Large intestine (tissue), 3 donors: Measurements from ENCODE around the gene MAD1L1. TPM values are rescaled to one million over a fixed set of nuclear protein-coding genes. Genes with fewer than 3 reads are reported as not detected.
"Not testable (repeated sequence)": the region's sequence is repeated elsewhere in the genome, so short reads cannot be mapped to it uniquely, and the experiment has no call there.

Experiments used
- DNase-seq, 2 donors: peaks; one replicate each; pipeline versions ENCODE4 v3.0.0 to v3.0.0-alpha.2; 2013
- H3K27ac ChIP-seq: one replicate; pipeline ENCODE4 v1.5.1; 2013; ENCODE audit warnings: low read length
- H3K27me3 ChIP-seq: 2 replicates; pipeline ENCODE4 v1.6.1; 2013; ENCODE audit warnings: low read length; ENCODE audit not compliant: control insufficient read depth, insufficient read depth
- H3K36me3 ChIP-seq: 2 replicates; pipeline ENCODE4 v1.6.1; 2013; ENCODE audit warnings: low read length; ENCODE audit not compliant: control insufficient read depth, insufficient read depth
- H3K4me1 ChIP-seq: one replicate; pipeline ENCODE4 v1.6.1; 2013; ENCODE audit warnings: low read length; ENCODE audit not compliant: control insufficient read depth, insufficient read depth
- H3K4me3 ChIP-seq: one replicate; pipeline ENCODE4 v1.5.1; 2013; ENCODE audit warnings: low read length
- H3K9me3 ChIP-seq: one replicate; pipeline ENCODE4 v1.6.1; 2013; ENCODE audit warnings: mild to moderate bottlenecking, low read depth, low read length, moderate library complexity; ENCODE audit not compliant: control insufficient read depth
- WGBS: methylation state at CpG from one replicate; pipeline ENCODE4 v1.1.5; 2013; ENCODE audit warnings: low lambda C conversion rate; ENCODE audit not compliant: insufficient coverage; 5-methylcytosine and 5-hydroxymethylcytosine counted together
- polyA plus RNA-seq: library from polyadenylated mRNA; unstranded; fragments of 120-200 nt; gene quantifications from one replicate; pipeline ENCODE4 v1.2.1, GENCODE V29; 2013

MAD1L1 gene
- polyA plus RNA-seq, 1 donor, result 15.1 TPM

DNA sequence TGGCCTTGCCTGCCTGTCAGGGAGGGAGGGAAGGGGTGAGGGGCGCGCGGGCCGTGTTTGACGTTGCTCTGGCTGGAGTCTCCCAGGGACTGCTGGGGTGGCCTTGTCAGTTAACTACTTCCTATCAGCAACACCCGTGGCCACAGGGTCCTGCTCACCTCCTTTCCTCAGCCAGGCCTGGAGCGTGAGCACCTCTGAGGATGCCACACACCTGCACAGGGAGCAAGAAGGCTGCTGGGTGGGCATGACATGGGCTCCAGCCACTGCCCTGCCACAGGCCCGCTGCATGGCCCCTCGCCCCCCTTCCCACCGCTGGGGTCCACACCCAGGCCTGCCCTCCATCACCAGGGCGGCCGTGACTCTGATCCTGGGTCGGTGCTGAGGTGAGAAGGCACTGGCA, 350.3 kb downstream of the MAD1L1 start:
- Histone ChIP-seq H3K36me3 (peaks cover 4% of the 10 kb centered on the region), H3K4me3 (no peak overlapping the region), H3K27me3 (no peaks in the 10 kb centered on the region), H3K9me3 (peaks cover 7% of the 10 kb centered on the region), H3K4me1 (no peaks in the 10 kb centered on the region), H3K27ac (no peak overlapping the region)
- no CpG with 5 or more reads among the region's 13 CpGs for WGBS
- DNase-seq, result no peak

DNA sequence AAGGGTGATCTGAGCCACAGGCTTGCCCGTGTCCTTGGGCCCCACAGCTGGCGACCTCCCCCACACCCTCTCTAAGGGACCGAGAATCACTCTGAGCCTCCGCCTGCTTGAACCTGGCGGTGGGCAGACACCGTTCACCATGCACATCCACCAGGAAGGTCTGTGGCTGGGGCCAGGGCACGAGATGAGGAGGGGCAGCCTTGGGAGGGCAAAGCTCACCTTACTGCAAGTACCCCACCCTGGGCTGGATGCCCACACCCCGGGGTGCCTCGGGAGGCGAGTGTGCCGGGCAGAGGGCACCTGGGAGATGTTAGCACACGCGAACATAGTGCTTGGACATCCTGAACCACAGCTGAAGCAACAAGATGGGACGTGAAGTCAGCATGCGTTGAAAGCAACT, 350.8 kb downstream of the MAD1L1 start:
- H3K4me3 ChIP-seq, result no peak overlapping the region
- no CpG with 5 or more reads among the region's 15 CpGs for WGBS
- H3K9me3 ChIP-seq, result peaks cover 7% of the 10 kb centered on the region
- H3K27ac ChIP-seq, result no peak overlapping the region
- H3K4me1 ChIP-seq, result no peaks in the 10 kb centered on the region
- peaks cover under 1% of the 10 kb centered on the region for H3K36me3 ChIP-seq
- DNase-seq, result no peak
- H3K27me3 ChIP-seq, result no peaks in the 10 kb centered on the region

DNA sequence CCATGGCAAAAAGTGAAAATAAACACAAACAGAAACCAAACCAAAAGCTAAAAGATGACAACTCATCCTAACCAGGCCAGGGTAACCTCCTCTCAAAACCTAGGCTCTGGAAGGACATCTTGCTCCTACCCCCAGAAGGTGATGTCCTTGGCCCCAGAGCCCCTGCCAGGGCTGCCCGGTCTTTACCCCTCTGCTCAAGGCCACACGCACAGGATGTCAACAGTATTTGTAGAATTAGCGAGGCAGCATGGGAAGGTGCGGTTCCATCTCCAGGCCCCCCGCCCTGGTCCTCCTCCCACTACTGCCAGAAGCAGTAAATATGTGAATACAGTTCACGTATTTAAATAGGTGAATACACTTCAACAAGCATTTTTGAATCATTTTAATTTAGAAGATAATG, 356.1 kb downstream of the MAD1L1 start:
- H3K27ac ChIP-seq, H3K27me3 ChIP-seq, H3K9me3 ChIP-seq, DNase-seq, H3K4me3 ChIP-seq, H3K36me3 ChIP-seq: not testable (repeated sequence)
- peaks cover 13% of the 10 kb centered on the region for H3K4me1 ChIP-seq
- WGBS, result no CpG with 5 or more reads among the region's 6 CpGs

DNA sequence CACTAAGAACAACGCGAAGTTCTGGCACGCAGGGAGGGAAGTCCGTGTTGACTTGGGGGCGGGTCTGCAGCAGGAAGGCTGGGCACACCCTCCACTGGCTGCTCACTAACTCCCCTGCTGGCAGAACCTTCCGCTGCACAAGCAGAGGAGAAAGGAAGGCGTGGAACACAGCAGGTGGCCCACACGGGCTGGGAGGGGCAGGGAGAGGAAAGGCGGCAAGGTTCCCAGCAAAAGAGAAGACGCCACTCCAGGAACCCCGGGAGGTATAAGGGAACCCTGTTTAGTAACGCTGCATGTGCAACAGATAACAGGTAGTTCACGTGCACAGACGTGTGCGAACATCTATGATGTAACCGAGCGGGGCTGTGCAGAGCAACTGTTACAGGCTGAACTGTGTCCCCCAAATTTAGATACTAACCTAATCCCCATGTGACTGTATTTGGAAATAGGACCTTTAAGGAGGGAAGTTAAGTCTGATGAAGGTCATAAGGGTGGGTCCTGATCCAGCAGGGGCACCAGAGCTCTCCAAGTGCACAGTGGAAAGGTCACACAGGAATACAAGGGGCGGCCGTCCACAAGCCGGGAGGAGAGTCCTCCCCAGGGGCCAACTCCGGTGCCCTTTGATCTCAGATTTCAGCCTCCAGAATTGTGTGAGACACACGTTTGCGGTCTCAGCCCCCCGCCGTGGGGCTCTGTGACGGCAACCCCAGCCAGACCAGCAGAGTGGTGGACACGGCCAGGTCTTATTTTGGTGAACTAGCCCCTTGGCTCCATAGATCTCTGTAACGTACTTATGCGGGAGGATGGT, 357.1 kb downstream of the MAD1L1 start:
- H3K27ac ChIP-seq, H3K9me3 ChIP-seq, H3K36me3 ChIP-seq, H3K27me3 ChIP-seq, H3K4me3 ChIP-seq: not testable (repeated sequence)
- peaks cover 13% of the 10 kb centered on the region for H3K4me1 ChIP-seq
- peak; percentile 43 to 76 for DNase-seq
- WGBS, result no CpG with 5 or more reads among the region's 29 CpGs

DNA sequence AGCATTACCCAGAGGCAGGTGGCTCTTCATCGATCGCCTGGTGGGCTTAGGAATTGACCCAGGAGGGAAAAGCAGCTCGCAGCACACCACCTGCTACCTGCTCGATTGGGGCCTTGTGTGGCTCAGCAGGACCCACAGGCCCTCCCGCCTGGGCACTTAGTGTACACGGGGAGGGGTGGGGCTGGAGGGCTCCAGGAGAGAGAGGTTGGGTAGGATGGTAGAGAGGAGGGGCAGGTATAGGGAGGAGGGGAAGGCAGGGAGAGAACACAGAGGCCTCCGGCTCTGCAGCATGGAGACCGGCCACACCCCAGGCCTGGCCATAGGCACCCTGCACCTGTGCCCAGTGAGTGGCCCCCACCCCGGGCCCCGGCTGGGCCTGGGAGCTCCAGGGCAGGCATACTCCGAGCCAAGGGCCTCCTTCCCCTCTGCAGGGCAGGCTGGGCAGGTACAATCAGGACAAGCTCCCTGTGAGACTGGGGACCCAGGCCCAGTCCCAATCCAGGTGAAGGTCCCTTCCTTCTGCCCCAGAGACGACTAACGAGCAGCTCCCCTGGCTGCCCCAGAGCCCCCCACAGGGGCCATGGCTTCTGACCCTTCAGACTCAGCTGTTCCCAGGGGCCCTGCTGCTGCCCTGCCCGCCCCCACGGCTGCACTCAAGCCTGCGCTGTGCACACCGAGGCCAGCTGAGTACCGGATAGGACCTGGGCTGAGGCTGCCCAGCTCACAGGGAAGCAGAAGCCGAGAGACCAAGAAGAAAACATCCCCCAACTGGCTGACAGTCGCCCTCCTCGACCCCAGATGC, 358.0 kb downstream of the MAD1L1 start:
- peak in 1 of 2 donors; percentile 58 for DNase-seq
- no CpG with 5 or more reads among the region's 21 CpGs for WGBS
- not testable (repeated sequence) for H3K36me3 ChIP-seq, H3K4me3 ChIP-seq, H3K27me3 ChIP-seq, H3K9me3 ChIP-seq
- peaks cover 13% of the 10 kb centered on the region for H3K4me1 ChIP-seq
- peak overlapping the region; percentile 33 for H3K27ac ChIP-seq

DNA sequence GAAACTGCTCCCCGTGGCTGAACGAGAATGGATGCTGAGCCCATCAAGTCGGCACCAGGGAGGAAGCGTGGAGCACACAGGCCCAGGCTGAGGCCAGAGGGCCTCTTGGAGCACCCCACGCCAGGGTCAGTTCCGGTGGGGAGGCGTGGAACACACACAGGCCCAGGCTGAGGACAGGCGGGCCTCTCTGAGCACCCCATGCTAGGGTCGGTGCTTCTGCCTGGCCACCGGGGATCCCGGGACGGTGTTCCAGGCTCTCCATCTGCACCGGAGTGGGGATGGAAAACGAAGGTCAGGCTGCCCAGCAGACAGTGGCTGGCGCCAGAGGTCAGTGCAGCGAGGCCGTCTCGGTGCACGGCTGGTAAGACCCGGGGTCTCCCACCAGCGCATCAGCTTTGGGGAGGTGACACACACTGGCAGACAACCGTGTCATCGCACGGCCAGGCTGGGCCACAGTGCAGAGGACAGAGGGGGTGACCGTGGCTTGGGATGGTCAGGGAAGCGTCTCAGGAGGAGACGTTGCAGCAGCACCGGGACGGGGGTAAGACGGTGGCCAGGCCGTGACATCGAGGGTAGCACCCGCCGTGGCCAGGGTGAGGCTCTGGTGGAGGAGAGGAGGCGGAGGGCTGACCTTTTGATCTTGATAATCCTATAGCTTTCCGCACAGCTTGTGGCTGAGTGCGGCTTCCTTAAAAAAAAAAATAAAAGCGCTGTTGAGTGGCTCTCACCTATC, 358.7 kb downstream of the MAD1L1 start:
- peaks cover 13% of the 10 kb centered on the region for H3K4me1 ChIP-seq
- no CpG with 5 or more reads among the region's 38 CpGs for WGBS

DNA sequence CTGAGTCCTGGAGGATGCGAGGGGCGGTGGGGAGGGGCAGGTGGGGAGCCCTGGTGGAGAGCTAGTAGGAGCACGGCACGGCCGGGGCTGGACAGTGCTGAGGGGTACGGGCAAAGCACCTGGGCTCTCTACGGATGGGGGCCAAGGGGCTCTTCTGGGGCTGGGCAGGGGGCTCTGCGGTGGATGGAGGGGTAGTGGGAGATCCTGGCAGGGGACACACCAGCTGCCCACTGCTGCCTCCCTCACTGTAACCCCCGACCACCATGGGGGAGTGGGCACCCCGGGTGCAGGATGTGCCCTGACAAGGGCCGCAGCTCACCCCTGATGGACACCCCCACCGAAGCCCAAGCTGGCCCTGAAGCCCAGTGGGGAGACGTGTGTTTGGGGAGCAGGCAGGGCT, 359.3 kb downstream of the MAD1L1 start:
- H3K4me3 ChIP-seq, result no peak overlapping the region
- WGBS, result no CpG with 5 or more reads among the region's 13 CpGs
- DNase-seq, result no peak
- no peaks in the 10 kb centered on the region for H3K27me3 ChIP-seq
- H3K36me3 ChIP-seq, result no peaks in the 10 kb centered on the region
- H3K27ac ChIP-seq, result no peak overlapping the region
- peaks cover 14% of the 10 kb centered on the region for H3K9me3 ChIP-seq
- peaks cover 13% of the 10 kb centered on the region for H3K4me1 ChIP-seq

More for the DNA sequence above, 358.7 kb downstream of the MAD1L1 start:
- H3K27ac ChIP-seq, result no peak overlapping the region
- no peaks in the 10 kb centered on the region for H3K36me3 ChIP-seq
- peak in 1 of 2 donors; percentile 9 for DNase-seq
- no peak overlapping the region for H3K4me3 ChIP-seq
- H3K27me3 ChIP-seq, result no peaks in the 10 kb centered on the region
- H3K9me3 ChIP-seq, result peaks cover 11% of the 10 kb centered on the region

DNA sequence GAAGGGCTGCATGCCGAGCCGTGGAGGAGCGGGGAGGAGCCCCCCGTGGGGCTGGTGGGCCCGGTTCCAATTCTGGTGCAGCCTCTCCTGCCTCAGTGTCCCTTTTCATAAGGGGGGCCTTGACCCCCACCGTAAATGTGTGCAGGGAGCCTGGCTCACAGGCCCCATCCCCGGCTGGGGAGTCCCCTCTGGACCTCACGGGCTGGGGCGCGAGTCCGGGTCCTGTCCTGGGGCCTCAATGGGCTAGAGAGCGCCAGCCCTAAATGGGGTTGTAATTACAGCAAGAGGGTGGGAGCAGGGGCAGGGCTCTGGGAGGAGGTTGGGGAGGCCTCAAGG, 359.7 kb downstream of the MAD1L1 start:
- Histone ChIP-seq H3K9me3 (peaks cover 12% of the 10 kb centered on the region), H3K36me3 (no peaks in the 10 kb centered on the region), H3K27me3 (no peaks in the 10 kb centered on the region), H3K27ac (no peak overlapping the region), H3K4me3 (no peak overlapping the region), H3K4me1 (peaks cover 13% of the 10 kb centered on the region)
- WGBS, result no CpG with 5 or more reads among the region's 12 CpGs
- no peak for DNase-seq

DNA sequence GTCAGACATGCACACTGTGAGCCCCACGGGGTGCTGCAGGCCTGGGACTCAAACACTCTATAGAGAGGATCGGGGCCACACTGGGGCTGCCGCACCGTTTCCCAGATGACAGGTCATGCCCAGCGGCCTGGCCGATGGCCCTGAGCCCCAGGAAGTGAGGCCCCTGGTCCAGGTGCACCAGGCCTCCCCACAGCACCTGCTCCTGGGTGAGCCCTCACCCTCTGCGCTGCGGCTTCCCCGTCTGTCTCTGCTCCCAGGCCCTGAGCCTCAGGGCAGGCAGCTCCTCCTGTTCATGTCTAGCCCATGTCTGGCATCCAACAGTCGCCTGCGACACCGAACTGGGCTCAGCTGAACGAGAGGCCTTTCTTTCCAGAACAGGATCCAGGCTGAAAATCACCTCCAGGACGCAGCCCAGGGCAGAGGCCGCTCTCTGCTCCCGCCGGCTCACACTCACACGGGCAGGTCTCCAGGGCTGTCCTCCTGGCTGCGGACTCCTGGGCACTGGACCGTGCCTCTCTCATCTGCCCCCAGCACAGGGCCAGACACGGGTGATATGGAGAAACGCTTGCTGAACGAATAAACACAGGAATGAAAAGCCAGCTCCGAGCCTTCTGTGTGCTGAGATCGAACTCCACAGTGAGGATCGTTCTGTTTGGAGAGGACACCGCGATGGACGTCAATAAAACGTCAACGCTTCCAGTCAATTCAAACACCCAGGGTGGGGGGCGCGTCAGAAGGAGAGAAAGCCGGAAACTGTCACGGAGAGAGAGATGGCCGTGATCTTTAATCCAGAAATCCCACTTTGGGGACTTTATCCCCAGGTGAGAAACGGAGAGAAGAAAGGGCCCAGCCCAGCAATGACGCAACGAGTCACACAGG, 360.3 kb downstream of the MAD1L1 start:
- Histone ChIP-seq H3K4me1 (peaks cover 13% of the 10 kb centered on the region), H3K4me3 (no peak overlapping the region), H3K27me3 (no peaks in the 10 kb centered on the region), H3K27ac (no peak overlapping the region), H3K36me3 (no peaks in the 10 kb centered on the region), H3K9me3 (peaks cover 12% of the 10 kb centered on the region)
- no CpG with 5 or more reads among the region's 39 CpGs for WGBS
- peak; percentile 56 to 71 for DNase-seq
